Measurements from ENCODE around the gene ALG12.

The ALG12 gene

DNA sequence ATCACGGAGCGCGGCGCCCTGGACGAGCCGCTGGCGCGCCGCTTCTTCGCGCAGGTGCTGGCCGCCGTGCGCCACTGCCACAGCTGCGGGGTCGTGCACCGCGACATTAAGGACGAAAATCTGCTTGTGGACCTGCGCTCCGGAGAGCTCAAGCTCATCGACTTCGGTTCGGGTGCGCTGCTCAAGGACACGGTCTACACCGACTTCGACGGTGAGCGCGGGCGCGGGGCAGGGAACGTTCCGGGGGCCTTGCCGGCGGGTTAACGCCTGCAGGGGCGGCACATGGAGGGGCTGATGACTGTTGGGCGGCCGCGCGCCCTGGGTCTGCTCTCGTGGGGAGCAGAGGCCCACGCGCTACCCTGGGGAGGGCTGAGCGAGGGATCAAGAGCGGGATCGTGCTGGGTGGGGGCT lies 43.4 kb upstream of the ALG12 start:
- H3K4me1 ChIP-seq (ENCODE audit: insufficient read depth, low read length, severe bottlenecking) = peaks cover 19% of the 10 kb centered on the region
- no peaks in the 10 kb centered on the region for H4K20me1 ChIP-seq (ENCODE audit: insufficient read depth, low read length)
- no peaks in the 10 kb centered on the region for H3K9me2 ChIP-seq (ENCODE audit: low read depth, low read length)
- no peaks in the 10 kb centered on the region for H3K9me3 ChIP-seq (ENCODE audit: low read length)
- TF ChIP-seq EZH2 (IDR thresholded peaks at IDR 0.05; ENCODE audit: borderline replicate concordance, low read length) = no peak
- peak overlapping the region; percentile 91 for H3K9ac ChIP-seq (ENCODE audit: low read length)
- H3F3A ChIP-seq (ENCODE audit: insufficient read depth, low read length) = 0 out of 2 replicates have a peak, but pooled peaks cover 3% of the 10 kb centered on the region
- H3K27ac ChIP-seq (ENCODE audit: low read depth, low read length, poor library complexity, severe bottlenecking) = no peak overlapping the region
- H3K4me2 ChIP-seq (ENCODE audit: low read length) = peak overlapping the region; percentile 93
- no peaks in the 10 kb centered on the region for H3K27me3 ChIP-seq (ENCODE audit: insufficient read depth, low read length)
- H3K36me3 ChIP-seq (ENCODE audit: insufficient read depth, low read length) = peaks cover 39% of the 10 kb centered on the region
- no peaks in the 10 kb centered on the region for H3K79me2 ChIP-seq (ENCODE audit: insufficient read depth, low read length)
- peak overlapping the region; percentile 96 for H3K4me3 ChIP-seq (ENCODE audit: low read depth, low read length, poor library complexity, severe bottlenecking)
- H2AFZ ChIP-seq (ENCODE audit: low read length) = no peak overlapping the region

DNA sequence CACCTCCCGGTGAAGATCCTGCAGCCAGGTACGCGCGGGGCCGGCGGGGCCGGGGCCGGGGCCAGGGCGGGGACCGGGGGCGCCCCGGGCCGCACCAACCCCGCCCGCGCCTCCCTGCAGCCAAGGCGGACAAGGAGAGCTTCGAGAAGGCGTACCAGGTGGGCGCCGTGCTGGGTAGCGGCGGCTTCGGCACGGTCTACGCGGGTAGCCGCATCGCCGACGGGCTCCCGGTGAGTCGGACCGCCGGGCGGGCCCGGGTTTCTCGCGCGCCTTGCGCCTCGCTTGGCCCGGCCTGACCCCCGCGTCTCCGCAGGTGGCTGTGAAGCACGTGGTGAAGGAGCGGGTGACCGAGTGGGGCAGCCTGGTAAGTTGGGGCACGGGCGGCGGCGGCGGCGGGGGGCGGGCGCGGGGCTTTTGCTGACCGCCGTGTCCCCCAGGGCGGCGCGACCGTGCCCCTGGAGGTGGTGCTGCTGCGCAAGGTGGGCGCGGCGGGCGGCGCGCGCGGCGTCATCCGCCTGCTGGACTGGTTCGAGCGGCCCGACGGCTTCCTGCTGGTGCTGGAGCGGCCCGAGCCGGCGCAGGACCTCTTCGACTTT lies 42.9 kb upstream of the ALG12 start:
- Histone ChIP-seq H2AFZ (ENCODE audit: low read length) (no peak overlapping the region), H3K27me3 (ENCODE audit: insufficient read depth, low read length) (no peaks in the 10 kb centered on the region), H3K36me3 (ENCODE audit: insufficient read depth, low read length) (peaks cover 39% of the 10 kb centered on the region), H4K20me1 (ENCODE audit: insufficient read depth, low read length) (no peaks in the 10 kb centered on the region), H3K9me2 (ENCODE audit: low read depth, low read length) (no peaks in the 10 kb centered on the region), H3K27ac (ENCODE audit: low read depth, low read length, poor library complexity, severe bottlenecking) (no peak overlapping the region), H3K9ac (ENCODE audit: low read length) (peak overlapping the region; percentile 91), H3K9me3 (ENCODE audit: low read length) (no peaks in the 10 kb centered on the region), H3K4me3 (ENCODE audit: low read depth, low read length, poor library complexity, severe bottlenecking) (peak overlapping the region; percentile 96), H3K4me1 (ENCODE audit: insufficient read depth, low read length, severe bottlenecking) (peaks cover 19% of the 10 kb centered on the region), H3K79me2 (ENCODE audit: insufficient read depth, low read length) (no peaks in the 10 kb centered on the region), H3K4me2 (ENCODE audit: low read length) (peak overlapping the region; percentile 93), H3F3A (ENCODE audit: insufficient read depth, low read length) (0 out of 2 replicates have a peak, but pooled peaks cover 3% of the 10 kb centered on the region)
- no peak for TF ChIP-seq EZH2 (IDR thresholded peaks at IDR 0.05; ENCODE audit: borderline replicate concordance, low read length)
- TF ChIP-seq, protein P1, sequence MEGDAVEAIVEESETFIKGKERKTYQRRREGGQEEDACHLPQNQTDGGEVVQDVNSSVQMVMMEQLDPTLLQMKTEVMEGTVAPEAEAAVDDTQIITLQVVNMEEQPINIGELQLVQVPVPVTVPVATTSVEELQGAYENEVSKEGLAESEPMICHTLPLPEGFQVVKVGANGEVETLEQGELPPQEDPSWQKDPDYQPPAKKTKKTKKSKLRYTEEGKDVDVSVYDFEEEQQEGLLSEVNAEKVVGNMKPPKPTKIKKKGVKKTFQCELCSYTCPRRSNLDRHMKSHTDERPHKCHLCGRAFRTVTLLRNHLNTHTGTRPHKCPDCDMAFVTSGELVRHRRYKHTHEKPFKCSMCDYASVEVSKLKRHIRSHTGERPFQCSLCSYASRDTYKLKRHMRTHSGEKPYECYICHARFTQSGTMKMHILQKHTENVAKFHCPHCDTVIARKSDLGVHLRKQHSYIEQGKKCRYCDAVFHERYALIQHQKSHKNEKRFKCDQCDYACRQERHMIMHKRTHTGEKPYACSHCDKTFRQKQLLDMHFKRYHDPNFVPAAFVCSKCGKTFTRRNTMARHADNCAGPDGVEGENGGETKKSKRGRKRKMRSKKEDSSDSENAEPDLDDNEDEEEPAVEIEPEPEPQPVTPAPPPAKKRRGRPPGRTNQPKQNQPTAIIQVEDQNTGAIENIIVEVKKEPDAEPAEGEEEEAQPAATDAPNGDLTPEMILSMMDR (IDR thresholded peaks at IDR 0.05; ENCODE audit: low read length) = no peak

DNA sequence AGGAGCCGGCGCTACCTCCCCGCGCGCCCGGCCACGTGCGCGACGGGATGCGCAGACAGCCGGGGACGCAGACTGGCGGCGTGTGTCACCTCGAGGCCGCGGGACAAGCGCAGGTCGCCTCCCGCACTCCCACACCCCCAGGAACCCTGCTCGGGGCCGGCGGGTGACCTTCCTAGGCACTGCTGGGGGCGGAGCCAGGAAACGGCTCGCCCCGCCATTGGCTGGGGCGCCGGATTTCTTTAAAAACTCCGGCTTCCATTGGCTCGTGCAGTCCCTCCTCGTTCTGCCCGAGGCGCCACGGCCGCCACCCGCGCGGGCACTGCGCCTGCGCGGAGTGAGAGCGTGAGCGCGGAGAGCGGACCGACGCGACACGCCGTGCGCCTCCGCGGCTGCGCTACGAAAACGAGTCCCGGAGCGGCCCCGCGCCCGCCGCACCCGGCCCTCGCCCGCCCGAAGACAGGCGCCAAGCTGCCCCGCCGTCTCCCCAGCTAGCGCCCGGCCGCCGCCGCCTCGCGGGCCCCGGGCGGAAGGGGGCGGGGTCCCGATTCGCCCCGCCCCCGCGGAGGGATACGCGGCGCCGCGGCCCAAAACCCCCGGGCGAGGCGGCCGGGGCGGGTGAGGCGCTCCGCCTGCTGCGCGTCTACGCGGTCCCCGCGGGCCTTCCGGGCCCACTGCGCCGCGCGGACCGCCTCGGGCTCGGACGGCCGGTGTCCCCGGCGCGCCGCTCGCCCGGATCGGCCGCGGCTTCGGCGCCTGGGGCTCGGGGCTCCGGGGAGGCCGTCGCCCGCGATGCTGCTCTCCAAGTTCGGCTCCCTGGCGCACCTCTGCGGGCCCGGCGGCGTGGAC lies 42.1 kb upstream of the ALG12 start, which contains the start of gene PIM3:
PIM3 (plus strand) TSS at position 614 of the 846 bp plus-strand sequence; CDS start at position 790, 176 bp downstream.
- Histone ChIP-seq H3F3A (ENCODE audit: insufficient read depth, low read length) (0 out of 2 replicates have a peak, but pooled peaks cover 3% of the 10 kb centered on the region), H3K79me2 (ENCODE audit: insufficient read depth, low read length) (no peaks in the 10 kb centered on the region), H3K27ac (ENCODE audit: low read depth, low read length, poor library complexity, severe bottlenecking) (no peak within 1 kb of the TSS), H2AFZ (ENCODE audit: low read length) (no peak within 1 kb of the TSS), H3K4me3 (ENCODE audit: low read depth, low read length, poor library complexity, severe bottlenecking) (peak within 1 kb of the TSS; percentile 96), H3K27me3 (ENCODE audit: insufficient read depth, low read length) (no peaks in the 10 kb centered on the region), H3K9ac (ENCODE audit: low read length) (peak within 1 kb of the TSS; percentile 91), H3K36me3 (ENCODE audit: insufficient read depth, low read length) (peaks cover 38% of the 10 kb centered on the region), H3K9me3 (ENCODE audit: low read length) (no peaks in the 10 kb centered on the region), H3K9me2 (ENCODE audit: low read depth, low read length) (no peaks in the 10 kb centered on the region), H3K4me2 (ENCODE audit: low read length) (peak within 1 kb of the TSS; percentile 93), H3K4me1 (ENCODE audit: insufficient read depth, low read length, severe bottlenecking) (peaks cover 19% of the 10 kb centered on the region), H4K20me1 (ENCODE audit: insufficient read depth, low read length) (no peaks in the 10 kb centered on the region)
- TF ChIP-seq, protein P1 (IDR thresholded peaks at IDR 0.05; ENCODE audit: low read length) = no peak
